HG03558 (cell line): ENCODE data around the gene ARRDC3.

Experiments used
- ATAC-seq: cut with Tn5 transposase; IDR thresholded peaks from one replicate; pipeline ENCODE4 v1.9.1; 2021; ENCODE audit warnings: moderate number of reproducible peaks; ENCODE audit not compliant: unreplicated experiment; ENCODE audit errors: extremely low read depth

ARRDC3 gene

GRCh38 chr5:91319667-91320066, 63.5 kb downstream of the ARRDC3 start:
- ATAC-seq: no peak

GRCh38 chr5:91318724-91319123, 64.4 kb downstream of the ARRDC3 start:
- no peak for ATAC-seq
